Tibial nerve (tissue), 3 donors: ENCODE results near the gene ACKR2.

Experiments used
- POLR2A ChIP-seq, 2 donors: fragments of 450-650 bp; IDR thresholded peaks; one replicate each; pipeline ENCODE4 v1.6.1; 2017; ENCODE audit warnings: antibody characterized with exemption in 2 of 2, mild to moderate bottlenecking in 2 of 2, moderate library complexity in 2 of 2
- TF ChIP-seq, protein P1 (sequence below), 5 experiments: fragments of 200-600 bp in 3 of 5; fragments of 450-650 bp in 2 of 5; sonication (generic) in 3 of 5; IDR thresholded peaks; one replicate each; pipeline ENCODE4 v1.5.1; 2016 to 2019; ENCODE audit warnings: antibody characterized with exemption in 5 of 5, mild to moderate bottlenecking in 3 of 5, moderate library complexity in 2 of 5

DNA sequence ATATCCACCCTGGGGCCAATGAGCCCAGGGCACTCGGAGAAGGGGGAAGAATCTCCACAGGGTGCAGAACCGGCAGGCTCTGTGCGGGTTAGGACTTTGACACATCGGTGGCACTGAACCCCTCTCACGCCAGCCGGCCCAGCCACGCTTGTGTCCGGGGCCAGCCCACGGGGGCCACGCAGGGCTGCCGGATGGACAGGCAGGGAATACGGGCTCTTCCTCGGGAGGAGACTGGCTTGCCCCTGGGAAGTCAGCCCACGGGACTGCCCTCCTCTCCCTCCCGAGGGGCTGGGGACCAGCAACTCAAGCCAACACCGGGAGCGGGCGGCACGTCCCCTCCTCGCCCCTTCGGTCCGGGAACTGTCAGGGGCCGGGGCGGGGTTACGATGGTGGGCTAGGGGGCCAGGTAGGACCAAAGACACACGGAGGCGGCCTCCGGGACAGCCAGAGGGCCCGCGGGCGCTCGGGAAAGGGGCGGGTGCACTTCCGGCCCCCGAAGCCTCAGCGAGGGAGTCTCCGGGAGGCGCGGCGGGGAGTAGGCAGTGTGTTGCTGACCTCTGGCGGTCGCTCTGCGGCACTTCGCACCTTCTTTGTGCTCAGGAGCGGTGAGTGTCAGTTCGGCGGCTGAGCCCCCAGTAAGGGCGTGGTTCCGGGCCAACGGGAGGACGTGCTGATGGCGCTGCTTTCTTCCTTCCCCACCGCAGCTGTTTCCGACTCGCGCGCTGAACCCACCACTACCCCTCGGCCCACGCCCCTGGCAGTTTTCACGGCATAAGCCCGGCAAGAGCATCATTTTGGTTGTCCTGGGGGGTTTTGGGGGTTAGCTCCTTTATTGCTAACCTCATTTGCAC, 71.6 kb downstream of the ACKR2 start:
- TF ChIP-seq, protein P1, sequence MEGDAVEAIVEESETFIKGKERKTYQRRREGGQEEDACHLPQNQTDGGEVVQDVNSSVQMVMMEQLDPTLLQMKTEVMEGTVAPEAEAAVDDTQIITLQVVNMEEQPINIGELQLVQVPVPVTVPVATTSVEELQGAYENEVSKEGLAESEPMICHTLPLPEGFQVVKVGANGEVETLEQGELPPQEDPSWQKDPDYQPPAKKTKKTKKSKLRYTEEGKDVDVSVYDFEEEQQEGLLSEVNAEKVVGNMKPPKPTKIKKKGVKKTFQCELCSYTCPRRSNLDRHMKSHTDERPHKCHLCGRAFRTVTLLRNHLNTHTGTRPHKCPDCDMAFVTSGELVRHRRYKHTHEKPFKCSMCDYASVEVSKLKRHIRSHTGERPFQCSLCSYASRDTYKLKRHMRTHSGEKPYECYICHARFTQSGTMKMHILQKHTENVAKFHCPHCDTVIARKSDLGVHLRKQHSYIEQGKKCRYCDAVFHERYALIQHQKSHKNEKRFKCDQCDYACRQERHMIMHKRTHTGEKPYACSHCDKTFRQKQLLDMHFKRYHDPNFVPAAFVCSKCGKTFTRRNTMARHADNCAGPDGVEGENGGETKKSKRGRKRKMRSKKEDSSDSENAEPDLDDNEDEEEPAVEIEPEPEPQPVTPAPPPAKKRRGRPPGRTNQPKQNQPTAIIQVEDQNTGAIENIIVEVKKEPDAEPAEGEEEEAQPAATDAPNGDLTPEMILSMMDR (IDR thresholded peaks at IDR 0.05): peak; percentile 83 to 98 (median 88)
- peak in 1 of 2 donors; percentile 18 for TF ChIP-seq POLR2A (IDR thresholded peaks at IDR 0.05)
